CD4-positive, alpha-beta T cell treated with Interleukin-10 for 1 hour (primary cell): ENCODE data around the gene SLC10A2.

Source experiments
- DNase-seq: peaks from one replicate; pipeline ENCODE4 v3.0.0-alpha.2; 2020

SLC10A2 gene

DNA sequence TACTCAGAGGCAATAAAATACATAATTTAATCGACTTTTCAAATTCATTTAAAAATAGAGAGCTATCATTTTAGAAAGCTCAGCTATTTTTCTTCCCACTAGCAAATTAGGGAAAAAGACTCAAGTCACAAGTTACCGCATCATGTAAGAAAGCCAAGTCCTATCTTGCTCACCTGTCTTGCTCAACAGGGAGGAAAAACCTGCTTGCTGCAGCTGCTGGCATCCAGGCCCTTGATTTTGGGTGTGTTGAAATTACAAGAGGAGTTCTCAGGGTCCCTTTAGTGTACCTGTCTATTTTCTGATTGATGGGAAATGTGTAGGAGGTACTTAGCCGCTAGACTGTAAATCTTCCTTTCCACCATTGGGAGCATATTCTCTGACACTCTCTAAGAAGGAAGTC is 22.2 kb downstream of the SLC10A2 start:
- DNase-seq = no peak

DNA sequence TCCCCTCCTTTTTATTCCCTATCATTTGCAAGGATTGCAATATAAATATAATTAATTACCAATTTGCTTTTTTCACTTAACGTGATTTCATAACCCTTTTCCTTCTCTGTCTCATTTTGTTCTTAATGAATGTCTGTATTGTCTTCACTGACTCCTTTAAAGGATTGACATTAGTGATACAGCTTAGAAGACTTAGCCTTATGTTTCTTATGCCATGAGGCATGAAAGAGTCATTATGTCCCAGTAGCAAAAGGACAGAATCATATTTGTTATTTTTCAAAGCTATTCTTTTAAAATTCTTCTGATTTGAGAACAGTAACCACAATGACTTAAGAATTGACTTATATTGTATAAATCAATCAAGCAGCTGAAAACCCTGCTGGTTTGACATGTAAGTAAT is 26.2 kb downstream of the SLC10A2 start:
- no peak for DNase-seq

DNA sequence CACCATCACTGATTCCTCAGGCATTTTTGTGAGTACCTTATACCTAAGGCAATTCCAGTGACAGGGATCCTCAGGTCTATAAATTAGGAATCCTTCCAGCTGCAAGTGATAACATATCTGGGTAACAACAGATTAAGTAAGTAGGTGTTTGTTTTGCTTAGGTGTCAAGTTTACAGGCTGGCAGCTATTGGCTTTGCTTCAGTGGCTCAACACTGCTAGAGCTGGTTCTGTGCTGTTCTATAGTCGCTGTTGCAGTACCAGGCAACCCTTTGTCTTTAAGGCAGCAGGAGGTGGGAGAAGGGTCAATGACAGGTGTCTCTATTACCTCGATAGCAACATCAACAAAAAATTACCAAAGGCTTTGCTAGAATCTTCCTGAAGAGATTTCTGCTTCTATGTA is 27.0 kb downstream of the SLC10A2 start:
- DNase-seq = no peak

DNA sequence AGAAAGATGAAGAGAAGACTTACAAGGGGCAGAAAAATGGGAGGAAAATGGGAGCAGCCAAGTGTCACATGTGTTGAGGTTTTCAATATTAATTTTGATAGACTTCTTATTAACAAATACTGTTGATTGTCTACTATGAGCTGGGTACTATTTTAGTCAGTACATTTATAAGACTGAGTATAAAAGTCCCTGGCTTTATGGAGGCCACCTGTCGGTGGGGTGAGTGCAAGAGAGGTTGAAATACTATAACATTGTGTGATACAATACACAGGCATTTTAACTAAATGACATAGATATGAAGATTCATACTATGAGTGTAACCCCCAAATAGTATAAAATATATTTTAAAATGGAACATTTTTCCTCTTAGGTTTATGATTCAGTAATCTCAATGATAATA is 29.9 kb downstream of the SLC10A2 start:
- DNase-seq = no peak

DNA sequence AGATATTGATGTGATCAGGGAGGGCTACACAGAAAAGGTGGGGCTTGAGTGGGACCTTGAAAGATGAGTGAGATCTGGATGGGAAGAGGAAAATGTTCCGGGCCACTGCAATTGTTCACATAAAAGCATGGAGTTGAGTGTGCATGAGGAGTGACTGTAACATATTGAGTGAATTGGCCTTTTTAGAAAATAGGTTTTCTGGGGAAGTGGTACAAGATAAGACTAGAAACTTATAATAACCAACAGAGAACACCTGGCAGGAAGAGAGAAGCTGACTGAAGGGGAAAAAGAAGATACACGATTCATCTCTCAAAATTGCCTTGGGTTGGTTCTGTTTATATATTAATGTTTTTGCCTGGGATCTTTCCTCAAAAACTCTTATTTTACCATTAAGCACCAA is 32.2 kb downstream of the SLC10A2 start:
- DNase-seq = no peak

DNA sequence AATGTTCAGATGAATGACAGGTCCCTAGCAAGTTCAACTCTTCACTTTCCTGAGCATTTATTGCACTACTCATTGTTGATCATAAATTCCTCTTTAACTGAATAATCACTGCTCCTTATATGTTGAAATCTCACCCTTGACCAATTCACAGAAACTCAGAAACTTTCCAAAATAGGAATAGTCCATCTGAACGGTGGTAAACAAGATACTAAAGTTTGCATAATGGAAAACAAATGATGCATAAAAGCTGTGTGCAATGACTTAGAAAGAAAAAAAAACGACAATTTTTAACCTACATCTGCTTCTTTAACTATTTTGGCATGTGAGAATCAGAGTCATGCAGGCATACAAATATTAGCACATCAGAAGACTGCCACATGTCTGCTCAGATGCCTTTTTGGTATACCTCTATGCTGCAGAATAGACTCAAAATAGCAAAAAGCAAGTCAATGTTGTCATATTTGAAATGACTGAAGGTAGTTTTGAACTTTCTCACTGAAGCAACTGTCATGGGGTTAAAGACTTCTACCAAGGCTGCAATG is 34.8 kb downstream of the SLC10A2 start:
- DNase-seq = no peak

DNA sequence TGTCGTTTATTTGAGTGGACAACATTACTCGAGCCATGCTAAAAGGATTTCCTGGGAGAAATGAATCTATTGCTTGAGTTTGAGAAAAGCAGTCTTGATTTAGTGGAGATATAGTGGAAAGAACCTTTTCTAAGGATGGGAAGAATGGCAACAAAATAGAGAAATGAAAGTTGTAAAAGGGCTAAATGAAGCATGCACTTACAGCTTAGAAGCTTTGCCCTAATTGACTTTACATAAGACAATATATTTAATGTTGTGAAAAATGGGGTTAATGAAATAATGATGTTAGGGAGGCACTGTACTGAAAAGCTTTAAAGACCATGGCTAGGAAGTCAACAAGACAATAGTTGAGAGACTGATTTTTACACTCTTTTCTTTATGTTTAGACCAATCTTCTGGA is 35.4 kb downstream of the SLC10A2 start:
- DNase-seq = no peak

DNA sequence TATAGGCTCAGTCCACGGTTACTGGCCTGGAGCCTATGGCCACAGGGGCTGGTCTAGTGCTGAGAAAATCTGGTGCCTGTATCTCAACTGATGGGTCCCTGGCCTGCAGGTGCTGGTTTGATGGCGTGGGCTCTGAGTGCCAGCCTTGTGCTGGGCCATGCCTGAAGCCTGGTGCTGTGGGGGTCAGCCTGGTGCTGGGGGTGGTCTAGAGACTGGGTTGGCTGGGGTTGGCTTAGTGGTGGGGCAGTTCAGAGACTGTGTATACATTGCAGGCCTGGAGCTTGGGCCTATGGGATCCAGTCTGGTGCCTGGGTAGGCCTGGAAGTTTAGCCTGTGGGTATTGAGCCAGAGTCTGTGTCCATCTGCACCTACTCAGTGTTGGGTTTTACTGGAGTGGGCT is 36.4 kb downstream of the SLC10A2 start:
- no peak for DNase-seq

DNA sequence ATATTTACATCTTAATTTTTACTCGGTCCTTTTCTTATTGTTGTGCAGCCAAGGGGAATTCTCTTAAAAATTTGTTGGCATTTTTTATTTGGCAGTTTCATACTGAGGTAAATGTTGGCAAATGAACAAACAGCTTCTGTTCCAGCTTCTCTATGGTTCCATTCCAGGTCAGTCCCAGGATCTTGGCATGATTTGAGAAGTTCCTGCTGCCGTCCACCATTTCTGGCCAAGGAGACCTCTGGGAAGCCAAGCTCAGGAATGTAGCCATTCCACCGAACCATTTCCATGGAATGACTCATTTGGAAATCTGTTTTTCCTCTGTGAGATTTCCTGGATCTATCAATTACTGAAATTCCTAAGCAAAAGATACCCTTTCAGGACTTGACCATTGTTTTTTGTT is 43.9 kb downstream of the SLC10A2 start:
- no peak for DNase-seq

DNA sequence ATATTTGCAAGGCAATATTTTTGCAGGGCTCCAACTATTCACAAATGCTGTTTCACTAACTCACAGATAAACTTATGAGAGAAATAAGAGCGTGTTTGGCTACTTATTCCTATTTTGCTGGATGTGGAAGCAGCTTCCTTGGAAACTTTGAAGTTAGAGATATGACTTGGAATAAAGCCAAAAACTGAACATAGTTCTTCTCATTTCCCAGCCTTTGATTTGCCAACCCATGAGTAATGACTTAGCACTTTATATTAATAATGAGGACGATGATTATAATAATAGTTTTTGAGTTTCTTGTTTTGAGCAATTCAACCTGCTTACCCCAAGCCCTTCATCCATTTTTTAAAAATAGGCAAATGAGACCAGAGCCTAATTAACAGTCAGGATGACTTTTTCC is 47.7 kb downstream of the SLC10A2 start:
- DNase-seq = no peak

DNA sequence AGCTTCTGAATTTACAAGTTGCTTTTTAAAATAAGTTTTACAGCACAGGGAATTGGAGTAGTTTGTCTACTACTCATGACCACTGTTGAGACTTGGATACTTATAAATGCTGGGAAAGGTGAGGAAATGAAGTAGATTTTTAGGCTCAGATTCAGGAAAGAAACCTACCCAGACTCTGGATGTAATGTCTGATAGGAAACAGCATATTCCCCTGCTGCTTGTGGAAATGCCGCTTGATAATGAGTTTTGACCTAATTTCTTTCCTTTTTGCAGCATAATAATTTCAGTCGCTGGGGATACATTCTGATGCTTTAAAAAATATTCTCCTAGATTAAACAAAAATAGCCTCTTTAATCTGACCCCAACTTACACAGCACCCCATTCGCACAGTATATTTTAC is 53.6 kb downstream of the SLC10A2 start:
- no peak for DNase-seq

DNA sequence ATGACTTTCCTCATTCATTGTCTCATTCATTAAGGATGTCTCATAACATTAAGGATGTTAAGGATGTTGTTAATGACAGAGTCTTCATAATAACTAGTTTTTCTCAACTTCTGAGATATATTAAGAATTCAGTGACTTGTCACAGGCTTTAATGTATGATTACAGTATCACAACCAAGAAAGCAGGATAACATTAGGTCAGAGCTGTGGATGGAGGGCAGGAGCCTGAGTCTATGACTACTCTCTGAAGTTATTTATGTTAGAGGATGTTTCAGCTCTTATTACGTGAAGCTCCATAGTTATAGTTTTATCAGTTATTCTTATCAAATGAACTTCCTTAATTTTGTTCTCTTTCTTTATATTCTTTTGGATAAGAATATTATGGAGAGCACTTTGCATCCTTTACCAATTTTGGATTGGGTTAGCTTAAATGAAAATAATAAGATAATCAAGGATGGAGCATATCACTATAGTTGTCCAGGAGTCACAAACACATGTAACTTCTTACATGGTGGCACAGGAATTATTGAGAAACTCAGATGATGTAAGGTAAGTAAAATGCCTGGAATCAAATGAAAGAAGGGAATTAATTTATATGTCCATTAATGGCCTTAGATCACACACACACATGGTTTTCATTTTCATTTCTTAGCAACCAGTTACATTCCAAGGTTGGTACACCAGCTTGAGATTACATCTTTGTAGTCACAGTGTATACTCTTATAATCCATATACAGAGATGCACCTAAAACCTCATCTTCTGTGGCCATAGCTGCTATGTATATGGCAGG is 57.0 kb downstream of the SLC10A2 start:
- DNase-seq = no peak

DNA sequence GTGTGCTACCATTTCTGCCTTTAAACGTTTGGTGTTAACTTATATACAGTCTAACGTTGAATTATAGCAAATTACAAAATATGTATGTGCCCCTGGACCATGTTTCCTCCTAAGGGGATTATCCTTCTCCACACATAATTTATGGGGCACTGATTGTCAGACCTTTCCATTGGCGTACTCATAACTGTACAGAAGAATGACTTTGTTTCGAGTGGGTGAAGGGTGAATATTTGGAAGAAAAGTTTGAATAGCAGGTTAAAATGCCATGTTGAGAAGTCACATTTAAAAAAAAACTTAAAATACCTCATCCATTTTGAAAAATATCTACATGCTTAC is 58.8 kb downstream of the SLC10A2 start:
- DNase-seq = no peak

DNA sequence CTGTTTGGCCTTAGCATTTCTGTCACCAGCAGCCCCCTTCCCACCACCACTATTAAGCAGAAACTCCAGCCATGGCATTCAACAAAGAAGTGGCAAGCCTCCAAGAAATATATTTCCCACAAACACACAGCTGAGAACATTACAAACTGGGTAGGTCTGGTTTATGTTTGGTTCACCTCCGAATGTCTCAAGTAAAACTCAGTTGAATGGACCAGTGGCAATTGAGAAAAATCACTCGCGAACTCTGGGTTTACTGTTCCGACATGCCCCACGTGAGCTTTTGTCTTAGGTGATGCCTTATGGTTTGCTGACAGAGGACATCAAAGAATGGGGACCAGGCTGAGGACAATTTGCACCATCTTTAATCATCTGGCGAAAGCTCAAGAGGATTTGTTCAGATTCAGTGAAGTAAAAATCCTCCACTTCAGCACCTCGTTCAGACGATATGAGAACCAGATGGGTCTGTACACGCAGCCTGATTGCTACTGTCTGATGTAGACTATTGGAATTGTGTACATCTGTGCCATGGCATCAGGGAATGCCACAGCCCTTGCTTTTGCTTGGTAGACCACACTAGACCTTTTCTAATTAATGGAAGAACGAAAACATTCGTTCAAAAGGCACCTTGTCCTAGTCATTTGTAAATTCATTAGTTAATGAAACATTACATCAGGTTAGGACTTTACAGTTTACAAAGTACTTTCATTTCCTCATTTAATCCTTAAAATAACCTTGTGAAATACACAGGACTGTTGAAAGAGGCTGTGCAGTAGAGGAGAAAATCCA is 59.4 kb downstream of the SLC10A2 start:
- DNase-seq = no peak

DNA sequence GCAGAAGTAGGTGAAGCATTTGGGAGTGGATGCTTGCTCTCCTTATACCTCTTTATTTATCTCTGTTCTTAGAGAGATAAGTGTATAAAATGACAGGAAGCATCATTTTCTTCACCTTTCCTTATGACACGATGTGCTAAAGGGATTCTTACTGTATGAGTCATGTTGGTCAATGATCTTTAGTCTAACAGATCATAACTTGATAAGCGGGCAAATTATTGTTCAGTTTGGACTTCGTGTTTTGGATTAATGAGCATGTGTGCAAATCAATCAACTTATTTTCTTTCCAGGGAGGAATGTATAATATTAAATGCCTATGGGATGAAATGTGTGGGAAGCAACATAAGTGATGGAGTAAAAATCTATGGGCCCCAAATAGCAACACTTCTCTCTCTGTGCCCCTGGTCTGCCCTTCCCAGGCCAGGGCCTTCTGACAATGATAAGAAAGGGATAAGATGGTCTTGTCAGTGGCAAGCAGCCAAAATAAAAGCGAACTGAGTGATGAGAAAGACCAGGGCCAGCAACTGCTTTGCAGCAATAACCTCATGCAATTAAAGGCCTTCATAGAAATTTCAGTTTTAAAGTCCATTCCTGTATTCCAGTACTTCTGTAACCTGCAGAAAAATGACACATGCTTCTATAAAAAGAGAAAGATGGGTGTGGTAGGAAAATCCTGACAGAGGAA is 61.4 kb downstream of the SLC10A2 start:
- no peak for DNase-seq

DNA sequence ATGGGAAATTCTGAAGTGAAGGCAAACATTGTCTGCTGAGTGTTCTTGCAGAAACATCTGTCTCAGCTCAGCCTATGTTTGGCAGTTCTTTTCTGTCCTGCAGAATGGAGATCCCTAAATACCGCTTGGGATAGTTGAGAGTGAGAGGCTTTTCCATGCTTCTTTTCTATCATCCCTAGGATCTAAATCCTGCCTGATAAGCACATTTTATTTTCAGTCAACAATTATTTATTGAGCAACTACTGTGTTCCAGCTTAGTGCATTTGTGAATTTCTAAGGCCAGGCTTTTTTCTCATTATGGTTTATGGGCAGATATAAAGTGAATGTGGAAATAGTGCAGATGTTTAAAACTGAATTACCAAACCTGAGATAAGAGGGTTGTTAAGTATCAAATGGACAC is 62.6 kb downstream of the SLC10A2 start:
- DNase-seq = no peak

DNA sequence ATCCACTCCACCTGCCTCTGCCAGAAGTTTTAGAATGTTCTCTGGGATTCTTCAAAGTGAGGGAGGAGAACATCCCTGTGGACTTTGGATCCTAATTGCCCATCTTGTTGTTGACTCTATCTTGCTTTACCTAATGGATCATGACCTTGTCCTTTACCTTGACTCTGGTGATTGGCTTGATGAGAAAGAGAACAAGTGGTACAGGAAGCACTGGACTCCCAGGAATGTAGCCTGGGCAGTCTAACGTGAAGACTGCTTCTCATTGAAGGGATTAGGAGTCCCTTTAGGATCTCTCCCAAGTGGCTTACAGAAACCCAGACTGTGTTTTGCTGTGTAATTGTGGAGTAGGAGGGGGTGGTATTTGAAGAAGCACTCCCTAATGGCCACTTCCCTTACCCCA is 63.9 kb downstream of the SLC10A2 start:
- no peak for DNase-seq

DNA sequence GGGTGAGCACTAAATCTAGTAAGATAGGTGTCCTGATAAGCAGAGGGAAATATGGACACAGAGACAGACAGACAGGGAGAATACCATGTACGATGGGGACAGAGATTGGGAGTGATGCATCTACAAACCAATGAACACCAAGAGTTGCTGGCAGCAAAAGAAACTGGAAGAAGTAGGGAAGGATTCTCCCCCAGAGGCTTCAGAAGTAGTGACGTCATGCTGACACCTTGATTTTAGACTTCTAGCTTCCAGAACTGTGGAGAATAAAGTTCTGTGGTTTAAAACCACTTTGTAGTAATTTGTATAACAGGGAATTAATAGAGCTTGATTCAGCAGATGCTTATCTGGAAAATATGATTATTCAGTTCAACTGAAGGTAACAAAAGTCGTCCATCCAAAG is 66.1 kb downstream of the SLC10A2 start:
- no peak for DNase-seq

DNA sequence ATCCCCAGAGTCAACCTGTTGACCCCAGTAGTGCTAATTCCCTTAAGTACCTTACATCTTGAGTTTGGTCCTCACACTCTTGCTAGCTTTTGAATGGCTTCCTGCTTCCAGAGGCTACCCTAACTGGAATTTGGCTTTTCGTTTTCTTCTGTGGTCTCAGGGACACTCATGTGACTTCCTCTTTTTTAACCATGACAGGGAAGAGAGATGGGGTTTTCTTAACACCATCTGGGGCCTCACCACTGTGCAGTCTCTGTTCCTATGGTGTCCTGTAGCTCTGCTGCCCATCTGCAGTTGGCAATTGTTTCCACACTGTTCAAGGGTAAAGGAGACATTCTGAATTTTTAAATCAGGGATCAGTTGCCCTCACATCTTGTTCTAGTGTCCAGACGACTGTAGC is 66.7 kb downstream of the SLC10A2 start:
- DNase-seq = no peak
